GM23248 (cell line): ENCODE results near the gene PPP2R2D.

Experiments used
- EZH2 ChIP-seq: fragments of 200-600 bp; sonication (generic); IDR thresholded peaks from 2 replicates; pipeline ENCODE4 v1.6.1; 2018; ENCODE audit warnings: antibody characterized with exemption, mild to moderate bottlenecking; ENCODE audit not compliant: insufficient read depth, poor library complexity, severe bottlenecking
- EZH2phosphoT487 ChIP-seq: fragments of 200-600 bp; sonication (generic); IDR thresholded peaks from 2 replicates; pipeline ENCODE4 v1.6.1; 2018; ENCODE audit warnings: antibody characterized with exemption, moderate library complexity, mild to moderate bottlenecking, low read depth; ENCODE audit not compliant: insufficient read depth

DNA sequence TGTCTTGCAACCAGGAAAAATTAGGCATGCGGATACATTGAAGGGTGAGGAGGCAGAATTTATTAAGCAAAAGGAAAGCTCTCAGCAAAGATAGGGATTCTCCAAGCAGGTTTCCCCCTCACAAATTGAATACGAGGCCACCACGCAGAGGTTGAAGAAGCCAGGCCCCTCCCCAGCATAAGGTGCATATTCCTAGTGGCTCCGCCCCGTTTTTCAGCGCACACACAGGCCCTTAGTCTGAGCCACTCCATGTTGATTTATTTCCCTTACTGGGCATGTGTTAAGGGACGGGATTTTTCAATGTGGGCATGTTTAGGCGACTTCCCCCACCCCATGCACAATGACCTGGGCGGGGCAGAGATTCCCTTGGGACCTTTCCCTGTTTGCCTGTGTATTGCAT, 24.9 kb downstream of the PPP2R2D start:
- TF ChIP-seq EZH2phosphoT487 = no peak
- TF ChIP-seq EZH2 = no peak
